GM10266 (cell line): ENCODE measurements around the gene FGFR3.

Source experiments
- DNase-seq: peaks from one replicate; pipeline ENCODE4 v3.0.0; 2012; ENCODE audit errors: extremely low spot score
- TF ChIP-seq, protein P1 (sequence below): IDR thresholded peaks from 2 replicates; pipeline ENCODE4 v1.5.1; 2012; ENCODE audit warnings: mild to moderate bottlenecking, low read depth; ENCODE audit not compliant: control insufficient read depth, insufficient read depth; ENCODE audit errors: missing control alignments

FGFR3 gene

DNA sequence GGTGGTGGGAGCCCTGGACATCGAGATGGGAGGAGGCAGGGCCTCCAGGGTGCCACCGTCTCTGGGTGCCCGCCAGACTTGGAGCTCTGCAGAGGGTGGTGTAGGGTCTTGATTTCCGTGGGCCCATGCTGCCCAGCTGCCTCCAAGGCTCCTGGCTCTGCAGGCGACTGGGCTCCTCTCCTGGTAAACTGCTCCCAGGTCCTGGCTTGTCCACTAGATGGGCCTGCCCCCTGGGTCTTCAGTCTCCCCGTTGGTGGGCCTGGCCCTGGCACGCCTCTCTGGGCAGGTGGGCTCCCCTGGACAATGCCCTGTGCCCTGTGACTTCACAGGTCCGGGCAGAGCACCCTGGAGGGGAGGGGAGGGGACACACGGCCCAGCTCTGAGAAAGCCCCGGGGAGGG lies 7.7 kb downstream of the FGFR3 start:
- TF ChIP-seq, protein P1, sequence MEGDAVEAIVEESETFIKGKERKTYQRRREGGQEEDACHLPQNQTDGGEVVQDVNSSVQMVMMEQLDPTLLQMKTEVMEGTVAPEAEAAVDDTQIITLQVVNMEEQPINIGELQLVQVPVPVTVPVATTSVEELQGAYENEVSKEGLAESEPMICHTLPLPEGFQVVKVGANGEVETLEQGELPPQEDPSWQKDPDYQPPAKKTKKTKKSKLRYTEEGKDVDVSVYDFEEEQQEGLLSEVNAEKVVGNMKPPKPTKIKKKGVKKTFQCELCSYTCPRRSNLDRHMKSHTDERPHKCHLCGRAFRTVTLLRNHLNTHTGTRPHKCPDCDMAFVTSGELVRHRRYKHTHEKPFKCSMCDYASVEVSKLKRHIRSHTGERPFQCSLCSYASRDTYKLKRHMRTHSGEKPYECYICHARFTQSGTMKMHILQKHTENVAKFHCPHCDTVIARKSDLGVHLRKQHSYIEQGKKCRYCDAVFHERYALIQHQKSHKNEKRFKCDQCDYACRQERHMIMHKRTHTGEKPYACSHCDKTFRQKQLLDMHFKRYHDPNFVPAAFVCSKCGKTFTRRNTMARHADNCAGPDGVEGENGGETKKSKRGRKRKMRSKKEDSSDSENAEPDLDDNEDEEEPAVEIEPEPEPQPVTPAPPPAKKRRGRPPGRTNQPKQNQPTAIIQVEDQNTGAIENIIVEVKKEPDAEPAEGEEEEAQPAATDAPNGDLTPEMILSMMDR, result no peak

DNA sequence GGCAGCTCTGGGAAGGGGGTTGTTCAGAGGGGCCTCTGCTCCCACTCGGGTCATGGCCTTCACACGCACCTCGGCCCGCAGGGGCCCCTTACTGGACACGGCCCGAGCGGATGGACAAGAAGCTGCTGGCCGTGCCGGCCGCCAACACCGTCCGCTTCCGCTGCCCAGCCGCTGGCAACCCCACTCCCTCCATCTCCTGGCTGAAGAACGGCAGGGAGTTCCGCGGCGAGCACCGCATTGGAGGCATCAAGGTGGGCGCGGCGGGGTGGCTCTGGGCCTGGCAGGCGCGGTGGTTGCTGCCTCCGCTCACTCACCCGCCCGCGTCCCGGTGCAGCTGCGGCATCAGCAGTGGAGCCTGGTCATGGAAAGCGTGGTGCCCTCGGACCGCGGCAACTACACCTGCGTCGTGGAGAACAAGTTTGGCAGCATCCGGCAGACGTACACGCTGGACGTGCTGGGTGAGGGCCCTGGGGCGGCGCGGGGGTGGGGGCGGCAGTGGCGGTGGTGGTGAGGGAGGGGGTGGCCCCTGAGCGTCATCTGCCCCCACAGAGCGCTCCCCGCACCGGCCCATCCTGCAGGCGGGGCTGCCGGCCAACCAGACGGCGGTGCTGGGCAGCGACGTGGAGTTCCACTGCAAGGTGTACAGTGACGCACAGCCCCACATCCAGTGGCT lies 8.3 kb downstream of the FGFR3 start:
- no peak for DNase-seq
- TF ChIP-seq, protein P1, result no peak

More for the DNA sequence above, 7.7 kb downstream of the FGFR3 start:
- no peak for DNase-seq

DNA sequence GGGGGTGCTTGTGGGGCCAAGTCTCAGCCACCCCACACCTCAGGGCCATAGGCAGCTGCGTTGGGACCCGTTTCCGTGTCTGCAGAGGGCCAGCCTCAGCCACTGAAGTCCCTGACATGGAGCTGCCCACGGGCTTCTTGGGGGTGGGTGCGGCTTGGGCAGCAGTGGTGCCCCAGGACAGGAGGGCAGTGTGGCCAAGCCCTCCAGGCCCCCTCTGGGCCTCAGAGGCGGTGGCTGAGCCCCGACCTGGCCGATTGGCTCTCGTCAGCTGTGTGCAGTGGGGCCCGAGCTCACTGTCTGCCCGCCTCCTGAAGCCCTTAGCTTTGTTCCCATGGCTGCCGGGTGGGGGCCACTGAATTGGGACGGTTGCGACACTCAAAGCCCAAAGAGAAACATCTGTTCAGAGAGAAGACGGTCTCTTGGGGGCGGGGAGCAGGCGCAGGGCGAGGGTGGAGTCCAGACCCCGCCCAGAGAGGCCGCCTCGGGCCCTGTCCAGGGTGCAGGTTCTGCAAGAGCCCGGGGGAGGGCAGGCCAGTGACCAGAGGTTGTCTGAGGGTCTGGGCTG lies 9.1 kb downstream of the FGFR3 start:
- TF ChIP-seq, protein P1, result no peak
- no peak for DNase-seq

DNA sequence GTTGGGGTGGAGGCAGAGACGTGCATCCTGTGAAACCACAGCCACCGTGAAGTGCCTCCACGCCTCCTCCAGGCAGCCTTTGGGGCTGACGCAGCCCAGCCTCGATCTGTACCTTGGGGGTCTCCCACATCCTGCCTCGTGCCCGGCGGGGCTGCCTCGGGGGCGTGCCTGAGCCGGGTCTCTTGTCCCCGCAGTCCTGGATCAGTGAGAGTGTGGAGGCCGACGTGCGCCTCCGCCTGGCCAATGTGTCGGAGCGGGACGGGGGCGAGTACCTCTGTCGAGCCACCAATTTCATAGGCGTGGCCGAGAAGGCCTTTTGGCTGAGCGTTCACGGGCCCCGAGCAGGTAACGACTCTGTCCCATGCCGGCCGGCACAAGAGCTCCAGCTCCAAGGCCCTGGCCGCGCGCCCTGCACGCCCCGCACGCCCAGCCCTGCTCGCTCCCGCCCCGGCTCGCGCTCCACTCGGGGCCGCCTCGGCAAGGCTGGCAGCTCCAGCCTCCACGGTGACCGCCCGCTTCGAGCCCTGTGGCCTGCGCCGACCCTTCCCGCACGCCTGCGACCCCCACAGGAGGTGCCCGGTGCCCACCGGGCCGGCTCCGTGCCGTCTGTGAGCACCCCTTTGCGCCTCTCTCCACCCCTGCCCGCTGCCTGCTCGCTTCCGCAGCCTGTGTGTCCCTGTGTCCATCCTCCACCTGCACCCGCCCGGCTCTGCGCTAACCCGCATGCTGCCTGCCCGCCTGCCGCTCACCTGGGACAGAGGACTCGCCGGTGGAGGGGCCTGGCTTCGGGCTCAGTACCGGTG lies 9.8 kb downstream of the FGFR3 start:
- no peak for DNase-seq
- TF ChIP-seq, protein P1, result no peak

DNA sequence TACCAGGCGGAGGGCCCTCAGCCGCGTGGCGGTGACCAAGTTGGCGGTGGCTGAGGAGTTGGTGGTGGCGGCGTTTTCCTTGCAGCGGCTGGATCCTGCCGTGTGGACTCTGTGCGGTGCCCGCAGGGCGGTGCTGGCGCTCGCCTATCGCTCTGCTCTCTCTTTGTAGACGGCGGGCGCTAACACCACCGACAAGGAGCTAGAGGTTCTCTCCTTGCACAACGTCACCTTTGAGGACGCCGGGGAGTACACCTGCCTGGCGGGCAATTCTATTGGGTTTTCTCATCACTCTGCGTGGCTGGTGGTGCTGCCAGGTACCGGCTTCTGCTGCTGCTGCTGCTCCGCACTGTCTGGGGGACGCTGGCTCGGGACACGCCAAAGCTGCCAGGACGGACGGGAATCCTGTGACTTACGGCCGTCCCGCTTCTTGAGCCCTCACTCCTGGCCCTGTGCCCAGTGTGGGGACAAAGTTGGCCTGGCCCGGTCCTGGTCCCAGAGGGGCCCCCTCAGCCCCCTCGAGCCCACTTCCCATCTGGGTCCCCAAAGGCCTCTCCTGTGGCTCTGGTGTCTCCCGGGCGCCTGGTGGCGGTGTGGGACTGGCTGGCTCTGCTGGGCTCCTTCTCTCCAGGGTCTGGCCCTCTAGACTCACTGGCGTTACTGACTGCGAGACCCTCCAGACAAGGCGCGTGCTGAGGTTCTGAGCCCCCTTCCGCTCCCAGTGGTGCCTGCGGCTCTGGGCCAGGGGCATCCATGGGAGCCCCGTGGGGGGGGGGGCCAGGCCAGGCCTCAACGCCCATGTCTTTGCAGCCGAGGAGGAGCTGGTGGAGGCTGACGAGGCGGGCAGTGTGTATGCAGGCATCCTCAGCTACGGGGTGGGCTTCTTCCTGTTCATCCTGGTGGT lies 10.7 kb downstream of the FGFR3 start:
- TF ChIP-seq, protein P1, result no peak
- DNase-seq, result no peak

DNA sequence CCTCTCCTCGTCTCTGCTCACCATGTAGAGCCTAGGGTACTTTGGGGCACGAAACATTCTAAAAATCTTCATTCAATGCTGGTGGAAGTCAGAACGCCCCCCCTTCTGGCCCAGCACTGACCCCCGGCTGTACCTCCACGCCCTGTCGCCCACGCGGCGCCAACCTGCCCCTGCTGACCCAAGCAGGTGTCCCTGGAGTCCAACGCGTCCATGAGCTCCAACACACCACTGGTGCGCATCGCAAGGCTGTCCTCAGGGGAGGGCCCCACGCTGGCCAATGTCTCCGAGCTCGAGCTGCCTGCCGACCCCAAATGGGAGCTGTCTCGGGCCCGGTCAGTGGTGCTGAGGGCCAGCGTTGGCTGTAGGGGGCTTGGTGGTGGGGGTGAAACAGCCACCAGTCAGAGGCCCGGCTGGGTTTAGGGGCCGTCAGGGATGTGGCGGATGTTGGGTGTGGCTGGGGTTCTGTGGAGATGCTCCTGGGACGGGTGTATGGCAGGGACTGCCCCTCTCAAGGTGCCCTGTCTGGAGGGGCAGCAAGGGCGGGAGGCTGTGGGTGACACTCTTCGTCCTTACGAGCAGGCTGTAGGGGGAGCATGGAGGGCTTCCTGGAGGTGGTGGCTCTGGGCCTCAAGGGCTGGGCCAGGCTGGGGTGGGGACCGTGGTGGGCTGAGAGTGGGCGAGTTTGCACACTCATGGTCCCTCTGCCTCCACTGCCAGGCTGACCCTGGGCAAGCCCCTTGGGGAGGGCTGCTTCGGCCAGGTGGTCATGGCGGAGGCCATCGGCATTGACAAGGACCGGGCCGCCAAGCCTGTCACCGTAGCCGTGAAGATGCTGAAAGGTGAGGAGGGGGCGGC lies 11.8 kb downstream of the FGFR3 start:
- DNase-seq, result no peak
- TF ChIP-seq, protein P1, result no peak
